Right ventricle myocardium inferior (tissue), 1 donor: ENCODE data around the gene TMEM176A. TPM values are rescaled to one million over a fixed set of nuclear protein-coding genes. Genes with fewer than 3 reads are reported as not detected.

ENCODE experiments used
- ATAC-seq: fragments of 200-7000 bp; cut with Tn5 transposase; one replicate; pipeline ENCODE4 v1.9.1; 2020; ENCODE audit warnings: mild to moderate bottlenecking, moderate library complexity
- DNase-seq: peaks from one replicate; pipeline ENCODE4 v3.0.0; 2021; ENCODE audit errors: missing footprints
- intact Hi-C: fragments of 100-400 bp; cut with DNase I; formaldehyde crosslinking; loops from one replicate; pipeline ENCODE4 v1.11.0; 2022
- total RNA-seq: library from RNA; stranded (reverse); fragmentation: NEBNext Ultra II Directional; extraction: Animal tissue kit (Norgen Biotek cat#: 25700); gene quantifications from one replicate; pipeline ENCODE4 v1.2.1, GENCODE V29; 2021
- donor health status: DM: no; HTN: yes; CAD: no; lungs with severe emphysema.

The TMEM176A gene
- total RNA-seq, 1 donor from 2014 or later, result 31.1 TPM

DNA sequence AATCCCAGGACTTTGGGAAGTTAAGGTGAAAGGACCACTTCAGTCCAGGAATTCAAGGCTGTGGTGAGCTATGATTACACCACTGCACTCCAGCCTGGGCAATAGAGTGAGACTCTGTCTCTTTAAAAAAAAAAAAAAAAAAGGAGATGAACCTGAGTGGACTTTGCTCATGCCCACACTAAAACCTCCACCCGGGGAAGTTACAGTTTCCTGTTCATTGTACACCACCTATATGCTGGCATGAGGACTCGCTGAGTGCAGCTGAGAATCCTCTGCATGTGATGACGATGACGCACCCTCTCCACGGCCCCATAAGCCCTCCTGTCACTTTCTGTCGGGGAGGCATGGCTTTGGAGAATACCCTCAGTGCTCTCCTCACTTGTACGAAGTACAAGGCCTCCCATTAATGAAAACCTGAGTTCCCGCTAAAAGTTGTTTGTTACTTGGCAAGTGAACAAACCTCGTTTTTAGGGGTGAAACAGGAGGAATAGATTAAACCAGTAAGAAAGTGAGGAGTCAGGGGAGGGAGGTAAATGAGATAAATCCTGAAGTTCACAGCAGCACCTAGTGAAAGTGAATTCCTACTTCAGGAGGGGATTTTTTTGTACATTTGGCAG lies 16.3 kb upstream of the TMEM176A start:
- intact Hi-C loops, result loop anchor here (5.0 kb wide), 1 partner anchor 203 kb away; no protein-coding TSS in a partner anchor
- ATAC-seq (no peak), DNase-seq (no peak)

DNA sequence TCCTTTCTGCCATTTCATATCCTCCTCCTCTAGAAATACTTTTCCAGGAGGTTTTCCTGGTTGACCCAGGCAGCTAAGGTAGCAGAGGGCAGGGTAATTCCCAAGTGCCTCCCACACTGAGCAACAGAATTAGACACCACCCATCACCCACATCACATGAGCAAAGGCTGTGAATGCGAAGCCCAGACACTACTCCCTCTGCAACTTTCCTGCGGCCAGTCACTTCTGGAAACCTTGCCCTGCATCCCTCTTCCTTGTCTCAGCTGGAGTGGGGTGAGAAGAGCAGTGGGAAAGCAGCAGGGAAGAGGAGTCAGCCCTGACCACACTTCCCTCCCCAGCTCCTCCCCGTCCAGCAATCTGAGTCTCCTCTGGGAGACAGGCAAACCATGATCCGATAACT lies 15.6 kb upstream of the TMEM176A start:
- intact Hi-C loops, result loop anchor here (5.0 kb wide), 1 partner anchor 202 kb away; no protein-coding TSS in a partner anchor
- no peak for ATAC-seq
- no peak for DNase-seq

DNA sequence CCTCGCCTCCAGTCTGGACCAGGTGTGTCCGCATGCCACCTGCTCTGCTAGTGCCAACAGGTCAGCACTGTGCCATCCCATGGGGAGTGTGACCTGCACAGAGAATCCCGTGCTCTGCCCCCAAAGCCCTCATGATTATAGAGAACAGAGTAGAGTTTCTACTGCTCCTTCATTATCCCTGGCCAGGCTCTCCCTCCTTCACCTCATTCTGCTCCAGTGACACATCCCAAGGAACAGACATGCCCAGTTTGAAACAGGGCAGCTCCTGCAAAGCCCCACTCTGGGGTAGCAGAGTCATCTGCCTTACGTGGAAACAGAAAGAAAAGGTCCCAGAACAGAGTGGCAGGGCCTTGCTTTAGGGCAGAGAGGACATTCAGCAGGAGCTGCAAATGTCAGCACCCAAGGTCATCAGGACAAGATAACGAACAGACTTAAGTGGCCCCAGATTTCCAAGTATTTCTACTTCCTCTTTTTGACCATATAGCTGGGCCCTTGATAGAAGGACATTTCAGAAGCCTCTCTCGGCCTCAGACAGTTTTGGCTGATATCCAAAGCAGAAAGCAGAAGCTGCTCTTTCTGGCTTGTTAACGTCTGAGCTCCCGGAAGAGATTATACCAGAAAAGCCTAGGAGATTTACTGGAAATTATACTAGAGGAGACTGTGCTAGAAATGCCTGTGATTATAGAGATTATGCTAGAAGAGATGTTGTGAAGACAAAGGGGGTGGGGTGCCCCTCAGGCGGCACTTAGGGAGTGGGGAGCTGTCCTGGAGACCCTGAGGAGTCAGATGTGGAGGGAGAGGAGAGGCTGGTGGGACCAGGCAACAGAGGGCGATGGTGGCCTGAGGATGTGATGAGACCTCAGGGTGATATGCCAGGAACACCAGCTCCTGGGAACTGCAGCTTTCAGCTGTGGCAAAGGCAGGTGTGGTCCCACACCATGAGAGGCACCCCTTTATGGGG lies 13.0 kb upstream of the TMEM176A start:
- intact Hi-C loops, result loop anchor here (2.0 kb wide), 1 partner anchor 33 kb away; no protein-coding TSS in a partner anchor
- ATAC-seq (peak; percentile 57), DNase-seq (peak; percentile 71)

DNA sequence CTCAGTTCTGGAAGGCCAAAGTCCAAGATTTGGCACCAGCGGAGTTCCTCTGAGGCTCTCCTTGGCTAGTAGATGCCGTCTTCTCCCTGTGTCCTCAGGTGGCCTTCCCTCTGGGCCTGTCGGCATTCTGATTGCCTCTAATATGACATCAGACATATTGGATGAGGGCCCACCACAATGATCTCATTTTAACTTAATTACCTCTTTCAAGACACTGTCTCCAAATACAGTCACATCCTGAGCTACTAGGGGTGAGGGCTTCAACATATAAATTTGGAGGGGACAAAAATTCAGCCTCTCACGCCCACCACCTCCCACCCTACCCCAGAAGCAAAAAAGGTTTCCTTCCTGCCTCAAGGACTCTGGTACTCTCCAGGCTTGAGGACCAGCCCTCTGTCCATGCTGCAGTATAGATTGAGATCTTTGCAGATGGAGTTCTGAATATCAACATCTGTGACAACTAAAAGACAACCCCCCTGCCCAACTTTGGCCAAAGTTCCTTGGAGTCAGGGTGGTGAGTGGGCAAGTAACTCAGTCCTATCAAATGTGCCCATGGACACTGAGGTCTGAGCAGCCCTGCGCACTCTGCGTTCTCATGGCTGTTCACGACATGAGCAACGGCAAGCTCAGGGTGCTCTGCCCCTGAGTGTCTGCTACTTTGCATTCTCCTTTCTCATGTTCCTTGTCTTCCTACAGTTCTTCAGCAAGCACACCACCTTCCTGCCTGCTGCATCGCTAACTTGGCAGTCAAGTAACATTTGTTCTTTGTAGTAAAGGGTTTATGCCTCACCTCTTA lies 11.9 kb upstream of the TMEM176A start:
- intact Hi-C loops, result no loop called here
- DNase-seq (peak; percentile 76), ATAC-seq (peak; percentile 85)

DNA sequence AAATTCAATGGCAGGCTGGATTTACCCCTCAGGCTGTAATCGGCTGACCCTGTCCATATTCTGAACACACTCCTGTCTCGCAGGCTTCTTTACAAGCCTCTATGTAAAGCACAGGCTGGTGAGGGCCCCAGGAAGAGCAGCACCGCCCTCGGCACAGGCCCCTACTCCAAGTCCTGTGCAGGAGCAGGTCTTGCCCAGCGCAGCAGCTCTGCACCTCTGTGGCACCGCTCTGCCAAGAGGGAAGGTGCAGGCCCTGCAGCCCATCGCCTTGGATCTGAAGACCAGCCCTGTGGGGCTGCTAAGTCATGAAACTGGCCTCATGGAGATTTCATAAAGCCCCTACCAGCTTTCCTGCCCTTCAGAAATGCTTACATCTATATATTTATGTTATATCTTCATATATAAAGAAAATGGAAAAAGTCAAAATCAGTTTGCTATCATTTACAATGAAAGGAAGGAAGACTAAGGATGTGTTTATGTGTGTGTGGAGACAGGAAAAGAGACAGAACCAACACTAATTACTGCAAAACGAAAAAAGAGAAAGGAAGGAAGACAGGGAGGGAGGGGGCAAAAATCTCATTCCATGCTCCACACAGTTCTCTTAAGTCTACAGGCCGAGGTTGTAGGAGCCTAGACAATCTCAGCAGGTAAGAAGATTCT lies 10.0 kb upstream of the TMEM176A start:
- DNase-seq (no peak), ATAC-seq (no peak)
- intact Hi-C loops, result no loop called here

DNA sequence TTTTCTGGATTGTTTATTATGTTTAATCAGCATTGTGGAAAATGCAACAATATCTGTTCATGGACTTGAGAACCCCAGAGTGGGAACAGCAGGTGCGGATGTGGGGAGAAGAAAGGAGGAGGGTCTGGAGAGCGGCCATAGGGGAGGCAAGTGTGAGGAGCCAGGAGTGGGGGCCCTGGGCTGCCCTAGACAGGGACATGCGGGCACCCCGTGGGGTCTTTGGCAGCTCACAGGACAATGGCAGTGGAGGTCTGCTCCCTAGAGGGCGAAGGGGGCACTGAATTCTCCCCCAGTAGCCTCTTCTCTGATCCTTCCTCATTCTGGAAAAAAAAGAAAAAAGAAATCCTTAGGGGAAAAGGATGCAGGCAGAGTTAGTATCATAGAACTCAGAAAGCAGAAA lies 9.3 kb upstream of the TMEM176A start:
- no peak for DNase-seq
- intact Hi-C loops, result no loop called here
- ATAC-seq, result no peak

DNA sequence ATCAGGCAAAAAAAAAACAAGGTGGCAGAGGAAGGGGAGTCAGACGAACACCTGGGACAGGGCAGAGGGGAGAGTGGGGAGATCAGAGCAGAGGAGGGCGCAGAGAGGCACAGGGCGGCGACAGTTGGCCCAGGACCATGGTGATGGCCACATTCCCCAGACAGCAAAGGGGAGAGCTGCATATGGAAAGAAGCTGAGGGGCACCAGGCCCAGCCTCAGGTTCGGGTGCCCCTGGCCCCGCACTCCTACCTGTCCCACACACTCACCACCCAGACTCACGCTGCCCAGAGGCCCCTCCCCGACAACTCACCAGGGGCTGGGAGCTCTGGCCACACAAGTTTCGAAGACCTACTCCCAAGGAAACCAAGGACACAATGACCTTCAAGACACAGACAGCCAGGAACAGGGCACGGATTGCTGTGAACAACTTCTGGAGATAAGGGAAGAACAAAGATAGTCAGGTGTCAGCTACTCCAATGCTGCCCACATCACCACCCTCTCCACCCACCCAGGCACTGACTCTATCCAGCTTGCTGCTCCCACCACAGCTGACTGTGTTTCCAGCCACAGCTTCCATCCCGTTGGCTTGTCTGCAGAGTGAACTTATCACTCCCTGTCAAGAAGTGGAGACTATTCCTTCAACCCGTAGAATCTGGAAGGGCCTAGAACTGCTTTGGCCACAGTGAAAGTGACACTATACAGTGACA lies 8.7 kb upstream of the TMEM176A start:
- DNase-seq, result no peak
- intact Hi-C loops, result no loop called here
- ATAC-seq, result no peak

DNA sequence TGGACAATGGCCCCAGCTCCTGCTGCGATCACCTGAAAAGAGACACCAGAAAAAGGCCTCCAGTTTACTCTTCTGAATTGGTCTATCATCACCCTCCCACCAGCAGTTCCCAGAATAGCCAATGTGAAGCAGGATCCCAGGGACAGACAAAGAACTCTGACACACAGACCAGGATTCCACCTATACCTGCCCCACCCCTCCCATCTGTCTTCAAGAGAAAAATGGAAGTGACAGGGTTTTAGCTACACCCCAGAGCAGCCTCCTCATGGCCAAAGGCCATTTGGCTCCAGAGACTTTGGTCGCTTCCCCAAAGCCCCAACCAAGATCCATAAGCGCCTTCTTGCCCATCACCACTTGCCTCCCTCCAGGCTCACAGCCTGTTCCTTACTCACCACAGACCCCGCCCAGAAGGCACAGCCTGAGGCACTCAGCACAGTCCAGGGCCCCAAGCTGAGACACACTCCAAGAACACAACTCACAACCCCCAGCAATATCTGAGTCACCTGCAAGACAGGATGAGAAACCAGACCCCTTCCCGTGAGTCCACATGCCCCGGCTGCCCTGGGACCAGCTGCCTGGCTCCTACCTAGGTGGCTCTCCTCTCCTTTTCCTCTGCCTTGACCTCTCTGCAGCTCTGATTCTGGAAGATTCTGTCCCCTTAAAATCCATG lies 6.9 kb upstream of the TMEM176A start:
- intact Hi-C loops, result no loop called here
- no peak for ATAC-seq

DNA sequence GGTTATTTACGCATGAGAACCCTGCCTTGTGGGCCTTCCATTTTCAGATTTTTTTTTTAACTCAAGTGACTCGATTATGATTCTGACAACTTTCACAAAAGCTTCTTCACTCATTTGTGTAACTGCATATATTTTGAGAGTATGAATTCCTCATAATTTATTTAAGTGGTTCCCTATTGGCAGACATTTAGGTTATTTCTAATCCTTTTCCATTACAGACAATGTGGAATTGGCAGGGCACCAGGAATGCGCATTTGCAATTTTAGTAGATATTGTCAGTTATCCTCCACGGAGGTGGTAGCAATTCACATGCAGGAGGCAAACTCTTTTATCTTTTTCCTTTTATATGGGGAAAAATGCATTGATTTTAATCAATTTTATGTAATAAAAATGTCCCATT lies 2.9 kb upstream of the TMEM176A start:
- ATAC-seq (no peak), DNase-seq (no peak)
- intact Hi-C loops, result no loop called here

More for the DNA sequence above, 6.9 kb upstream of the TMEM176A start:
- DNase-seq, result peak; percentile 52

DNA sequence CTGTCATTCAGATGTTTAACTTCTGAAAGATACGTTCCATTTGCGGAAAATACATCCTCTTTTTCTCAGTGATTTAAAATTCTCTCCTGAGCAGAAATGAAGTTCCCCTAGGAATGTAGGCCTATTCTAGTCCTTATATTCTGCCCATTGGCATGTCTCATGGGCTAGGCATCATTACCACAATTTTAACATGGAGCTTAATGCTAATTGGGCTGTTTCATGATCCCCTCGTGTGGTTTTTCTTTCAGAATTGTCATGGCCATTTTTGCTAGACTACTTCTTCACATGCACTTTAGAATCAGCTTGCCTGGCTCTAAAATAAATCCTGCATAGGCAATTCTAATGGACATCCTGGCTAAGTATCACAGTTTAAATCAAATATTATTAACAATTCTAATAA lies 1.4 kb upstream of the TMEM176A start:
- no peak for DNase-seq
- ATAC-seq, result no peak
- intact Hi-C loops, result no loop called here

DNA sequence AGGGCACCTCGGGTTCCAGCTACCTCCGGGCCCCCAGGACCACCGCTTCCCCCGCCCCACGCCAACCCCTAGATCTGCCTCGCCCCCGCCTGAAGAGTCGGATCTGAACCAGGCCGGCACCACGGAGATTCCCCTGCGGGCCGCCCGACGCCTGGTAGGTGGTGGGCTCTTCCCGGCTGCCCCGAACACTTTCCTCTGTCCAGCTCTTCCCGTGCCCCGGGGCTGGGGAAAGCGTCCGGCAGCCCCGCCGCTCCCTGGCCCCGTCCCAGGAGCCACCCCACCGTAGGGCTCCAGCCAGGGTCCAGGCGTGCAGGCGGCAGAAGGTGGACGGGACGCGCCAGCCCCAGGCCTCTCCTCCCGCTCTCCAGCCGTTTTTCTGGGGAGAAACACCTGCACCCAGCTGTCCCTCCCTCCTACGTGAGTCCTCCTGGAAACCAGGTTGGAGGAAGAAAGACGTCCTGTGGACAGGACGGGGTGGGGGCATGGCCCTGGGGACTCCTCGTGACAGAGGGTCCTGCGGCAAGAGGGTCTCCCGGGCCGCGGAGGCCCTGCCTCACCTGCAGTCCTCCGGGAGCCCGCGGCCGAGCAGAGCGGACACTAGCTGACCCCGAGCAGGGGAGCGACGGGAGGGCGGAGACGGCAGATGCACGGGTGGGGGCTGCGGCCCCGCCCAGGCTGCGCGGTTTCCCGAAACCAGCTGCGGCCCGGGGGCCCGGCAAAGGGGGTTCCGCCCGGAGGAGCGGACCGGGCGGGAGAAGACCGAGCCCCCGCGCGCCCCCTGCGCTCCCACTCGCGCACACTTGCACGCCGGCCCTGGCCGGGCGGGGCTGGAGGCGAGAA lies 608 bp upstream of the TMEM176A start, which contains the start of gene TMEM176B:
TMEM176B (minus strand) TSS at position 624 of the 840 bp plus-strand sequence. CDS start 3,795 bp downstream, outside the sequence.
- ATAC-seq (peak; percentile 86), DNase-seq (peak; percentile 78)
- intact Hi-C loops, result no loop called here

DNA sequence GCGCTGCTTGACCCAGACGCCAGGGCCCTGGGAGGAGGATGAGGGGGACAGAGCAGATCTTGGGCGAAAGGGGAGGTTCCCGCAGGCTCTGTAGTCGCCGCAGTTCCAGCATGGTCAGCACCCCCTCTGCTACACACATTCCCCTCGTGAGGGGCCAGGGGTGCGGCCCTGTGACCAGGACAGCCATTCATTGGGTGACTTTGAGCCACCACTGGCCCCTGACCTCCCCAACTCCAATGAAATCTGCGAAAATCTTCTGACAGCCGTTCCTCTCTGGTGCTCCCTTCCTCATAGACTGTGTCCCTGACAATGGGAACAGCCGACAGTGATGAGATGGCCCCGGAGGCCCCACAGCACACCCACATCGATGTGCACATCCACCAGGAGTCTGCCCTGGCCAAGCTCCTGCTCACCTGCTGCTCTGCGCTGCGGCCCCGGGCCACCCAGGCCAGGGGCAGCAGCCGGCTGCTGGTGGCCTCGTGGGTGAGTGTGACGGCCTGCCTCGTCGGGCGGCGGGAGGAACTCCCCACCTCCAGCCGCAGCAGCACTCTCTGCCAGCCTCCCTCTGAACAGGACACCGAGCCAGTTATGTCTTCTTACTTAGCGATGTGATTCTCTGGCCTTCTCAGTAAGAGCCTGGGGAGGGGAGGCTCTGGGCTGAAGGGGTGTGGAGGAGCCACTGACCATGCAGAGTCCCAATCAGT lies 825 bp downstream of the TMEM176A start:
- intact Hi-C loops, result no loop called here
- ATAC-seq (peak; percentile 18), DNase-seq (no peak)

DNA sequence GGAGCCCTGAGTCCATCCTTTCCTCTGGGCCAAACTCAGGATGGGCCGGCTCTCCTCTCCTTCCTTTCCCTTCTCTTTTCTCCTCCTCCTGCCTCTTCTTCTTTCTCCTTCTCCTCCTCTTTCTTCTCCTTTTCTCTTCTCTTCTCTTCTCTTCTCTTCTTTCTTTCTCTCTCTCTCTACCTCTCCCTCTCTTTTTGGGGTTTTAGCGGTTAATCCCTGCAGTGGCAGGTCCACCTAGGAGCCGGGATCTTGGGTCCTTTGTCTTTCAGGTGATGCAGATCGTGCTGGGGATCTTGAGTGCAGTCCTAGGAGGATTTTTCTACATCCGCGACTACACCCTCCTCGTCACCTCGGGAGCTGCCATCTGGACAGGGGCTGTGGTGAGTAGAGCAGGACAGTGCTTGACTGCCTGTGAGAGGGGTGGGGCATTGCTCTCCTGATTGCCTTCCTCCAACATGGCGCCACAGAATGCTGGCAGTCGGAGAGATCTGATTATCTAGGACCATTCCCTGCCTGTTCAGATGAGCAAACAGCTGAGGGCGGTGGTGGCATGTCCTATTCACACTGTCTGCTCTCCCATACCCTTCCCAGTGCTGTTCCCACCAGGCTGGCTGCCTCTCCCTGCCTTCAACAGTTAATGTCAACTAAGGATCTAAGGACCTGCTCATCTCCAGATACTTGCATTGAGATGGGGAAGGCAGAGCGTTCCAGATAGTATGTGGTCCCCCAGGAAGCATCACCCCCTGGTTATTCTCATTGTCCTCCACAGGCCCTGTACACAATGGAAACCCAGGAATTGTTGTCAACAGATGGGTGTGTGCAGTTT lies 1.6 kb downstream of the TMEM176A start:
- intact Hi-C loops, result no loop called here
- DNase-seq (no peak), ATAC-seq (no peak)

DNA sequence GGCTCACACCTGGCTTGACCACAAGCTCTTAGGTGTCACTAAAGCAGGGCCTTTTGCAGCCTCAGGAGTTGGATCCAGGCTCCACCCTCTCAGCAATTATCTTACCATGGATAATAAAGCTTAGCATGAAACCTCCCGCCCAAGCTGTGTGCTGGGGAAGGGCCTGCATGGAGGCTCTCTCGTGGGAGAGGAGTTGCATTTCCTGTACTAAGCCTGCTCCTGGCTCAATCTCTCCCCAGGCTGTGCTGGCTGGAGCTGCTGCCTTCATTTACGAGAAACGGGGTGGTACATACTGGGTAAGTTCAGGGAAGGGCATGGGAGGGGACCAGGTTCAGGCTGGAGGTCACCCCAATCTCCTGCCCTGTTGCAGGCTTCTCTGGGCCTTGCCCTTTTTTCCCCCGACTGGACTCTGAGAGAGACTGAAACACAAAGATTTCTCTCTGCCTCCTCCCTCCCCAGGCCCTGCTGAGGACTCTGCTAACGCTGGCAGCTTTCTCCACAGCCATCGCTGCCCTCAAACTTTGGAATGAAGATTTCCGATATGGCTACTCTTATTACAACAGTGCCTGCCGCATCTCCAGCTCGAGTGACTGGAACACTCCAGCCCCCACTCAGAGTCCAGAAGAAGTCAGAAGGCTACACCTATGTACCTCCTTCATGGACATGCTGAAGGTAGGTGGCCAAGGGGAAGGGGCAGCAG lies 2.7 kb downstream of the TMEM176A start:
- intact Hi-C loops, result no loop called here
- DNase-seq (no peak), ATAC-seq (no peak)

DNA sequence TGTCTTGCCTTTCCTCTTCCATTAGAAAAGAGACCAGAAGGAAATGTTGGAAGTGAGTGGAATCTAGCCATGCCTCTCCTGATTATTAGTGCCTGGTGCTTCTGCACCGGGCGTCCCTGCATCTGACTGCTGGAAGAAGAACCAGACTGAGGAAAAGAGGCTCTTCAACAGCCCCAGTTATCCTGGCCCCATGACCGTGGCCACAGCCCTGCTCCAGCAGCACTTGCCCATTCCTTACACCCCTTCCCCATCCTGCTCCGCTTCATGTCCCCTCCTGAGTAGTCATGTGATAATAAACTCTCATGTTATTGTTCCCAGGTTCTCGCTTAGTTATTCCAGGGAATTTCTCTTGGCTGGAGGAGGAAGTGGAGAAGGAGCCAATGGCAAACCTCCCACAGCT lies 4.2 kb downstream of the TMEM176A start:
- ATAC-seq (no peak), DNase-seq (no peak)
- intact Hi-C loops, result no loop called here
